Endothelial cell of umbilical vein (primary cell): ENCODE data around the gene GLB1L2. TPM values are rescaled to one million over a fixed set of nuclear protein-coding genes. Genes with fewer than 3 reads are reported as not detected.

Experiments
- BruUV-seq: library from RNA; stranded (reverse); fragments of 400-500 nt; replicated peaks from 2 replicates; lab custom pipeline; 2021; lab: Mats Ljungman, UMichigan
- CTCF ChIA-PET: fragments of 300-600, 350-600 bp; sonication (Branson Sonifier 250); formaldehyde crosslinking; loops from one replicate; lab custom pipeline; 2021; ENCODE audit warnings: antibody characterized with exemption, inconsistent platforms; lab: Charles Lee
- POLR2A ChIA-PET: fragments of 300-600, 350-600 bp; sonication (Branson Sonifier 250); formaldehyde crosslinking; loops from one replicate; lab custom pipeline; 2021; ENCODE audit warnings: antibody characterized with exemption, inconsistent platforms; lab: Charles Lee
- DNase-seq: peaks from one replicate; pipeline ENCODE4 v3.0.0-alpha.2; 2011; ENCODE audit warnings: low read depth, low spot score
- FAIRE-seq: peaks from 2 replicates; lab custom pipeline; 2011; peaks lifted over from hg19 to GRCh38; lab: Jason Lieb, UNC
- H2AFZ ChIP-seq: 2 replicates; pipeline ENCODE4 v1.6.0; 2012; ENCODE audit warnings: low read depth, low read length, control low read depth, inconsistent platforms
- H3K27ac ChIP-seq: 2 replicates; pipeline ENCODE4 v1.5.1; 2011; ENCODE audit warnings: low read depth, mild to moderate bottlenecking, control low read depth, low read length, moderate library complexity; ENCODE audit not compliant: insufficient read depth
- H3K27me3 ChIP-seq, 2 experiments: 2 replicates each; pipeline versions ENCODE4 v1.6.0 to v1.6.1; 2011; ENCODE audit warnings: low read length in 2 of 2, mixed read lengths in 1 of 2; ENCODE audit not compliant: control insufficient read depth in 2 of 2, insufficient read depth in 2 of 2
- H3K36me3 ChIP-seq, 2 experiments: 2 replicates in 1 of 2; 3 replicates in 1 of 2; pipeline ENCODE4 v1.5.1; 2011; ENCODE audit warnings: low read length in 2 of 2, mild to moderate bottlenecking in 1 of 2, moderate library complexity in 1 of 2; ENCODE audit not compliant: control insufficient read depth in 2 of 2, insufficient read depth in 2 of 2; ENCODE audit errors: extremely low read depth in 1 of 2
- H3K4me1 ChIP-seq: 3 replicates; pipeline ENCODE4 v1.5.1; 2011; ENCODE audit warnings: mild to moderate bottlenecking, low read length; ENCODE audit not compliant: control insufficient read depth, insufficient read depth; ENCODE audit errors: extremely low read depth
- H3K4me2 ChIP-seq: 2 replicates; pipeline ENCODE4 v1.6.1; 2011; ENCODE audit warnings: low read length, control low read depth, mixed read lengths; ENCODE audit not compliant: insufficient read depth
- H3K4me3 ChIP-seq, 3 experiments: fragments of 200-600 bp in 1 of 3; sonication (generic), shearing (Covaris generic) in 1 of 3; replicated peaks in 1 of 3; 2 replicates each; pipeline ENCODE4 v1.5.1; 2011 to 2016; ENCODE audit warnings: control low read depth in 3 of 3, low read length in 3 of 3, mild to moderate bottlenecking in 2 of 3, inconsistent platforms in 1 of 3, low read depth in 1 of 3, moderate library complexity in 1 of 3; ENCODE audit not compliant: insufficient read depth in 1 of 3
- H3K79me2 ChIP-seq: 2 replicates; pipeline ENCODE4 v1.6.0; 2012; ENCODE audit warnings: low read length, inconsistent platforms; ENCODE audit not compliant: control insufficient read depth, insufficient read depth
- H3K9ac ChIP-seq: replicated peaks from 2 replicates; pipeline ENCODE3; 2011; ENCODE audit warnings: low read length, control low read depth; ENCODE audit not compliant: insufficient read depth; ENCODE audit errors: extremely low read depth
- H3K9me1 ChIP-seq: replicated peaks from 3 replicates; pipeline ENCODE4 v1.6.0; 2011; ENCODE audit warnings: mild to moderate bottlenecking, low read length; ENCODE audit not compliant: control insufficient read depth, insufficient read depth; ENCODE audit errors: extremely low read depth
- H3K9me3 ChIP-seq: replicated peaks from 2 replicates; pipeline ENCODE4 v1.5.1; 2012; ENCODE audit warnings: low read length, inconsistent platforms; ENCODE audit not compliant: control insufficient read depth, insufficient read depth
- H4K20me1 ChIP-seq: replicated peaks from 2 replicates; pipeline ENCODE3; 2011; ENCODE audit warnings: mild to moderate bottlenecking, low read length; ENCODE audit not compliant: control insufficient read depth, insufficient read depth; ENCODE audit errors: extremely low read depth
- CTCF ChIP-seq, 2 donors: IDR thresholded peaks; 1 replicate in 1 of 2; 2 replicates in 1 of 2; pipeline ENCODE4 v1.5.1; 2011; ENCODE audit warnings: low read length in 2 of 2, mild to moderate bottlenecking in 2 of 2, moderate library complexity in 2 of 2, control low read depth in 1 of 2, inconsistent platforms in 1 of 2, low read depth in 1 of 2; ENCODE audit not compliant: insufficient read depth in 1 of 2; ENCODE audit errors: extremely low read depth in 1 of 2
- EZH2 ChIP-seq: IDR thresholded peaks from 2 replicates; pipeline ENCODE4 v1.6.1; 2012; ENCODE audit warnings: borderline replicate concordance, low read depth, mild to moderate bottlenecking, moderate library complexity, low read length, inconsistent platforms; ENCODE audit not compliant: severe bottlenecking
- FOS ChIP-seq: IDR thresholded peaks from 2 replicates; pipeline ENCODE4 v1.6.1; 2011; ENCODE audit warnings: mild to moderate bottlenecking, low read length, moderate library complexity, borderline replicate concordance; ENCODE audit not compliant: insufficient read depth
- GATA2 ChIP-seq: IDR thresholded peaks from 2 replicates; pipeline ENCODE4 v1.7.0; 2011; ENCODE audit warnings: low read depth, mild to moderate bottlenecking, moderate library complexity, mixed read lengths, low read length; ENCODE audit not compliant: insufficient read length, insufficient read depth
- JUN ChIP-seq: IDR thresholded peaks from 2 replicates; pipeline ENCODE4 v1.6.1; 2011; ENCODE audit warnings: borderline replicate concordance, low read depth; ENCODE audit not compliant: insufficient read length, insufficient read depth
- MYC ChIP-seq: IDR thresholded peaks from one replicate; pipeline ENCODE4 v1.6.1; 2011; ENCODE audit warnings: mild to moderate bottlenecking, low read depth, low read length
- POLR2A ChIP-seq: IDR thresholded peaks from 2 replicates; pipeline ENCODE4 v1.6.1; 2012; ENCODE audit warnings: low read depth, mild to moderate bottlenecking, control low read depth, low read length
- POLR2AphosphoS5 ChIP-seq: IDR thresholded peaks from 2 replicates; pipeline ENCODE4 v1.6.1; 2012; ENCODE audit warnings: low read depth, mild to moderate bottlenecking, control low read depth, low read length, moderate library complexity; ENCODE audit not compliant: insufficient read depth
- dilution Hi-C: fragments of 300-500 bp; cut with MboI; formaldehyde crosslinking; loops from one replicate; pipeline ENCODE4 v1.15.0; 2019; ENCODE audit warnings: low sequenced_read_pairs; ENCODE audit not compliant: extremely low pct_ligation_motif_present
- intact Hi-C: fragments of 100-400 bp; cut with micrococcal nuclease; formaldehyde crosslinking; loops from one replicate; pipeline ENCODE4 v1.10.0; 2022
- polyA plus RNA-seq, 4 experiments: library from polyadenylated mRNA; depleted of rRNA in 3 of 4; stranded (reverse) in 3 of 4; unstranded in 1 of 4; fragments of >200 nt; gene quantifications; 2 replicates each; pipeline versions ENCODE4 v1.2.1 to v1.2.3, GENCODE V29; 2011 to 2012; ENCODE audit warnings: missing spikeins in 1 of 4
- total RNA-seq: library from RNA; stranded (reverse); gene quantifications from 2 replicates; pipeline ENCODE4 v1.2.3, GENCODE V29; 2021
- TF ChIP-seq, protein P1 (sequence below): IDR thresholded peaks from 2 replicates; pipeline ENCODE4 v1.6.1; 2011; ENCODE audit not compliant: insufficient read depth, insufficient read length

Gene GLB1L2
- total and polyA plus RNA-seq, 2 donors (not counting 3 experiments of a cell fraction or from before 2014, with no cell fraction given) = 0.55 to 0.59 TPM

- H3K9me1 ChIP-seq = no peaks in the 10 kb centered on the region
- H2AFZ ChIP-seq = no peak overlapping the region
- H3K4me1 ChIP-seq = no peaks in the 10 kb centered on the region
- H3K9me3 ChIP-seq = no peaks in the 10 kb centered on the region
- H3K4me3 ChIP-seq = no peak overlapping the region
- ChIA-PET POLR2A (no interaction called here), CTCF (no interaction called here)
- H3K27ac ChIP-seq = no peak overlapping the region
- BruUV-seq = no TSS peak
- dilution Hi-C loops = no loop called here
- FAIRE-seq (no peak), DNase-seq (no peak)
- intact Hi-C loops = no loop called here
- H4K20me1 ChIP-seq = no peaks in the 10 kb centered on the region
- TF ChIP-seq MYC (no peak), GATA2 (no peak), EZH2 (no peak), JUN (no peak), POLR2AphosphoS5 (no peak), POLR2A (no peak), FOS (no peak), CTCF (IDR thresholded peaks at IDR 0.05; ENCODE audit: extremely low read depth in 1 of 2, insufficient read depth in 1 of 2, low read depth in 1 of 2, low read length in 2 of 2) (no peak)
- TF ChIP-seq, protein P1, sequence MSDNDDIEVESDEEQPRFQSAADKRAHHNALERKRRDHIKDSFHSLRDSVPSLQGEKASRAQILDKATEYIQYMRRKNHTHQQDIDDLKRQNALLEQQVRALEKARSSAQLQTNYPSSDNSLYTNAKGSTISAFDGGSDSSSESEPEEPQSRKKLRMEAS = no peak
- no peaks in the 10 kb centered on the region for H3K36me3 ChIP-seq
- no peak overlapping the region for H3K4me2 ChIP-seq
- no peak overlapping the region for H3K9ac ChIP-seq
- H3K27me3 ChIP-seq = no peaks in the 10 kb centered on the region
- H3K79me2 ChIP-seq = no peaks in the 10 kb centered on the region
Measured at GRCh38 chr11:134349109-134349801, 17.5 kb downstream of the GLB1L2 start.
